NCI-H2196 (cell line): ENCODE results near the gene GARRE1.

ENCODE experiments used
- DNase-seq: peaks from one replicate; lab custom pipeline; 2025; ENCODE audit not compliant: unreplicated experiment; lab: John Stamatoyannopoulos, UW

Gene GARRE1

DNA sequence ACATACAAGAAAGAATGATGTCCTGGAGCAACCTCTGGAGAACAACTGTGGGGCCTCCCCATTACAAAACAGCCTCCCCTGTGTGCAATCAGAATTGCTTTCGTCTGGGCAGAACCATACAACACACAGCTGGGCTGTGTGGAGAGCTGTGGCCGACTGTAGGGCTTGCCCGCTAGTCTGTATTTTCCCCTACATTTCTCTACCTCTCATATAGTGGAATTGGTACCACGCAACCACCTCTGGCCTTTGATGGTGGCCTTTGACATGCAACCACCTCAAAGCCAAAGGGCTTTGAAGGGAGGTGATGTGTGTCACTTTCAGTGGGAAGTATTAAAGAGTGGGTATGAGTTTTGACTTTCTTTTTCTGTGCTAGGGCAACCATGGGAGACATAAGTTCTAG is 34.0 kb downstream of the GARRE1 start:
- DNase-seq, result no peak

- no peak for DNase-seq
Observed at GRCh38 chr19:34291235-34291634, 36.9 kb downstream of the GARRE1 start.

DNA sequence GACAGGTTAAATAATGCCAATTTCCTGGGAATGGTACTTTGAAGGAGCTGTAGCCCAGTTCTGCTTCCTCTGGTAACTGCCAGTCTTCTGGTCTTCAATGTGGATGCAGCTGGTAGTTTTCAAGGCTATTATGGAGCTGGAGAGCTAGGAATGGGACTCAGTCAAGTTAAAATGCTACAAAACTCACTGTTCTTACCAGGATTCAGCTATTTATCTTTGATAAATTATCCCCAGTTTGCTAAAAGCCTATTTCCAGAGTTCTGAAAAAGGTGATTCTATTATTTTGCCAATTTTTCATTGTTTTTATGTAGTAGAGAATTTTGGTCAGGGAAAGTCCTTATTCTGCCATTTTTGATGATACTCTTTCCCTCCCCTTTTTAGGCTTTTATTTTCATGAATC is 40.7 kb downstream of the GARRE1 start:
- DNase-seq, result no peak

DNA sequence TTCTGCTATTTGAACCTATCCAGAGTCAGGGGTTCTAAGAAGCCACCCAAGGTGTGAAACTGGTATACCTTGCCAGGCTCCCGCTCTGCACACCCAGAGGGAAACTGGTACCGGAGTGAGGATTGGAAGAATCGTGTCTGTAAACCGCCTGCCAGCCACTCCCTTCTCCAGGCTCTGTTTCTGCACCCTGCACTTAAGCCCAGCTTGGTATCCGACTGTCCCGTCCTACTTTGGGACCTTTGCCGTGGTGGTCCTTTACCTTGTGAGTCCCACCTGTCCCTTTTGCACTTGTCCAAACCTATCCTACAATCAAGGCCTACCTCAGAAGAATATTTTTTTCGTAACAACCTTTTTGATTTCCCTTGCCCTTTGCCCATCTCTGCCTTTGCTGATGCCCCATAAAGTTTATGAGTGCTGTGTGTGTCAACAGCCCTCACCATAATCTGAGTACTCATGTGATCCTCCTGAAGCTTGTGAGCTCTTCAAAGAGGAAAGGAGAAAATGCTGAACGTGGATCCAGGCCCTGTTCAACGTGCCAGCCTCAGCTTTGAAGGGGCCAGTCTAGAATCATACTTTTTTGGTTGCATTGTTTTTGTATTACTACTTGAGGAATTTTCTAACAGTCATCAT is 44.7 kb downstream of the GARRE1 start:
- DNase-seq, result no peak

DNA sequence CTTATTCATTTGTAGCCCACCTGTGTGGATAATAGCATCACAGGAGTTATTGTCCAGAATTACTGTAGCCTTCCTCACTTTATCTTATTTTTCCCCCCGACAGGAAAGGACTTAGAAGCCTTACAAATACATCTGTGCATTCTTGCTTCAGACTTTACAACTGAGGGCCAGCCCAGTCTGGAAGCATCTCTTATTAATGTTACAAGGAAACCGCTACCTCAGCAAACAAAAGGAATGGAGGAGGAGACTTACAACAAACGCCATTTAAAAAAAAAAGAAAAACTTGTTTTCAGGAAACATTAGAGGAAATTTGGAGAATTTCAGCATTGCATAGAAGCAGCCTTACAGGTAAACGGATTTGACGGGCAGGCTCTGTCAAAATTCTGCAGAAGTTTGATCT is 45.2 kb downstream of the GARRE1 start:
- no peak for DNase-seq

GRCh38 chr19:34300380-34300779 is 46.0 kb downstream of the GARRE1 start:
- no peak for DNase-seq

GRCh38 chr19:34300962-34301361 is 46.6 kb downstream of the GARRE1 start:
- DNase-seq, result no peak
